ENCODE measurements around the gene RABGEF1.

DNA sequence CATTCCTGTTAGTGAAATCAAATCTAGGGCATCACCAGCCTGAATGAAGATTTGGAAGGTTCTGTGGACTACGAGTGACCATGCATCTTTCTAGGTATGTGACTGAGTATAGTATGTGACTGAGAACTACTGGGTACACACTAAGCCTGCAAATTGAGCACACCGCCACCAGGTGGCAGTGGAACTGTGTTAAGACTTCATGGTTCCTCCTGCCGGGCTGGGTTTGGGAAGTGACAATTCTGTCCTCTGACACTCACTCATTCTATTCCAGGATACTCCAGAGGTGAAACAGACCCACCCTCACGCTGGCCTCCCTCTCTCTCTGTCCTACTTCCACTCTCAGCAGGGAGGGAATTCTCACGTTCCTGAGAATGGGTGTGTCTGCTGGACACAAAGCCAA, 96.5 kb downstream of the RABGEF1 start:
- TF ChIP-seq, protein P1, sequence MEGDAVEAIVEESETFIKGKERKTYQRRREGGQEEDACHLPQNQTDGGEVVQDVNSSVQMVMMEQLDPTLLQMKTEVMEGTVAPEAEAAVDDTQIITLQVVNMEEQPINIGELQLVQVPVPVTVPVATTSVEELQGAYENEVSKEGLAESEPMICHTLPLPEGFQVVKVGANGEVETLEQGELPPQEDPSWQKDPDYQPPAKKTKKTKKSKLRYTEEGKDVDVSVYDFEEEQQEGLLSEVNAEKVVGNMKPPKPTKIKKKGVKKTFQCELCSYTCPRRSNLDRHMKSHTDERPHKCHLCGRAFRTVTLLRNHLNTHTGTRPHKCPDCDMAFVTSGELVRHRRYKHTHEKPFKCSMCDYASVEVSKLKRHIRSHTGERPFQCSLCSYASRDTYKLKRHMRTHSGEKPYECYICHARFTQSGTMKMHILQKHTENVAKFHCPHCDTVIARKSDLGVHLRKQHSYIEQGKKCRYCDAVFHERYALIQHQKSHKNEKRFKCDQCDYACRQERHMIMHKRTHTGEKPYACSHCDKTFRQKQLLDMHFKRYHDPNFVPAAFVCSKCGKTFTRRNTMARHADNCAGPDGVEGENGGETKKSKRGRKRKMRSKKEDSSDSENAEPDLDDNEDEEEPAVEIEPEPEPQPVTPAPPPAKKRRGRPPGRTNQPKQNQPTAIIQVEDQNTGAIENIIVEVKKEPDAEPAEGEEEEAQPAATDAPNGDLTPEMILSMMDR (IDR thresholded peaks at IDR 0.05) = peak; percentile 65
- TF ChIP-seq EZH2 (IDR thresholded peaks at IDR 0.05) = no peak

All from neural progenitor cell (in vitro differentiated cells).